IPS-15b (cell line): ENCODE data around the gene MMP15.

ENCODE experiments used
- H3K27me3 ChIP-seq: one replicate; pipeline ENCODE4 v1.6.1; 2013; ENCODE audit warnings: low read length; ENCODE audit not compliant: control insufficient read depth, insufficient read depth
- H3K36me3 ChIP-seq: one replicate; pipeline ENCODE4 v1.6.1; 2013; ENCODE audit warnings: low read length; ENCODE audit not compliant: control insufficient read depth, insufficient read depth
- H3K4me1 ChIP-seq: one replicate; pipeline ENCODE4 v1.6.1; 2013; ENCODE audit warnings: mild to moderate bottlenecking, low read length; ENCODE audit not compliant: control insufficient read depth, insufficient read depth
- H3K4me3 ChIP-seq: one replicate; pipeline ENCODE4 v1.5.1; 2013; ENCODE audit warnings: low read depth, low read length
- H3K9ac ChIP-seq: one replicate; pipeline ENCODE4 v1.6.1; 2013; ENCODE audit warnings: low read depth, mild to moderate bottlenecking, low read length
- H3K9me3 ChIP-seq: one replicate; pipeline ENCODE4 v1.6.1; 2013; ENCODE audit warnings: mild to moderate bottlenecking, low read length; ENCODE audit not compliant: control insufficient read depth, insufficient read depth

Gene MMP15

DNA sequence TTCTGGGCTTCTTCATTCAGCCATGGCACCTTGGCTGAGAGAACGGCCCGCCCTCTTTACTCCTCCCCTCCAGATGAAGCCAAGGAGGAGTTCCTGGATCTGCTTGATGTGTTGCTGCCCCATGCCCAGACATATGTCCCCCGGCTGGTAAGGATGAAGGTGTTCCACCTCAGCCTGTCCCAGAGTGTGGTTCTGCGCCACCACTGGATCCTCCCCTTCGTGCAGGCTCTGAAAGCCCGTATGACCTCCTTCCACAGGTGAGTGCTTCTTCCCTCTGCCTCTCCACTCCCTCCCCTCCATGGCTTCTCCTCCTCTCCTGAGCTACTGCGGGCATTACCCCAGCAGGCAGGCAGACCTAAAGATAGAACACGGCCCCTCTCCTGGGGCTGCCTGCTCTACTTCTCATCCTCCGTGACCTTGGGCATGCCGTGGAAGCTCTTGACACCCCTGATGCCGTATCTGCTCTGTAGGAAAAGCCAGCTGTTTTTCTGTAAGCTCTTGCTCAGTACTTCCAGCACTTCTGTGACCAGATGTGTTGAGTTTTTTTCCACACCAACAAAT, 15.6 kb upstream of the MMP15 start:
- H3K27me3 ChIP-seq = no peaks in the 10 kb centered on the region
- H3K4me1 ChIP-seq = no peaks in the 10 kb centered on the region
- no peak overlapping the region for H3K4me3 ChIP-seq
- H3K9me3 ChIP-seq = no peaks in the 10 kb centered on the region
- H3K9ac ChIP-seq = no peak overlapping the region
- H3K36me3 ChIP-seq = peaks cover 7% of the 10 kb centered on the region

DNA sequence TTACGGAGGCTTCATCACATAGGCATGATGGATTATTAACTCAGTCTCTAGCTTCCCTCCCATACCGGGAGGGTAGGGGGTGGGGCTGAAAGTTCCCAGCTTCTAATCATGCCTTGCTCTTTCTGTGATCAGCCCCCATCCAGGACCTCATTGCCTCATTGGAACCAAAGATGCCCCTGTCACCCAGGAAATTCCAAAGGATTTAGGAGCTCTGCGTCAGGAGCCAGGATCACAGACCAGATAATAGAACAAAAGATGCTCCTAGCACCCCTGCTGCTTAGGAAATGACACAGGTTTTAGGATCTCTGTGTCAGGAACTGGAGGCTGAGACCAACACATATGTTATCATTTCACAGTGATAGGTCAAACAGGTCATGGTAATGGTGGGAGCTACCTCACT, 14.7 kb upstream of the MMP15 start:
- Histone ChIP-seq H3K4me3 (no peak overlapping the region), H3K4me1 (no peaks in the 10 kb centered on the region), H3K27me3 (no peaks in the 10 kb centered on the region), H3K9me3 (no peaks in the 10 kb centered on the region), H3K9ac (no peak overlapping the region), H3K36me3 (peaks cover 7% of the 10 kb centered on the region)

DNA sequence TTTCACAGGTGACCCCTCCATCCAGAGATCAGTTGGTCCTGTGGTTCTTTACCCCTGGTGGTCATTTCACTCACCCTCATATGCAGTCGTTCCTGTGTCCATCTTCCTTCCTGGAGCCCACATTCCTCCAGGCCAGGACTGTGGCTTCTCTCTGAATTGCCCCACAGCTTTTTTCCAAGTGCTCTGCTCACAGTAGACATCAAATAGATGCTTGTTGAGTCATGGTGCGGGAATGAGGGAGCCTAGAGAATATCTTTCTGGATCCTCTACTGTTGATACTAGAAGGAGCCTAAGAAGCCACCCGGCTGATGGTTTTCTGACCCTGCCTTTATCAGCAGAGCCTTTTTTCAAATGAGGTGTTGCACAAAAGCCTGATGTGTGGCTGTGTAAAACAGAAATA, 13.9 kb upstream of the MMP15 start:
- Histone ChIP-seq H3K4me3 (no peak overlapping the region), H3K9me3 (no peaks in the 10 kb centered on the region), H3K9ac (no peak overlapping the region), H3K27me3 (no peaks in the 10 kb centered on the region), H3K36me3 (peaks cover 7% of the 10 kb centered on the region), H3K4me1 (no peaks in the 10 kb centered on the region)

DNA sequence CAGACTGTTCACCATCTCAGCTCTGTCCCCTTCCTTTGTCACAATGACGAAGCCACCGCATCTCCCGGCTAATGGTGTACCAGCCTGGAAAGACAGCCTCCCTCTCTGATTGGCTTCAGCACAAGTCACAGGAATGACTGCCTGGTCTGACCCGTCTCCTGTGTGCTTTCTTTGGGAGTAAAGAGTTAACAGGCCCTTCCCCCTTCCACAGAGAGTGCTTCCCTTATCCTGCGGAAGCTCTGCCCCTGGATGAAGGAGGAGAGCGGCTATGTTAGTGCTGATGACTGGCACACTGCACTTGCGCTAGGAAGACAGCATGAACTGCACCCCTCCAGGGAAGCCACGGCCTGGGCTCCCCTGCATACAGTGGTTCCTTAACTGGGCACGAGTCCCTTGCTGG, 13.1 kb upstream of the MMP15 start:
- no peaks in the 10 kb centered on the region for H3K4me1 ChIP-seq
- H3K27me3 ChIP-seq = no peaks in the 10 kb centered on the region
- H3K36me3 ChIP-seq = peaks cover 7% of the 10 kb centered on the region
- H3K4me3 ChIP-seq = no peak overlapping the region
- no peaks in the 10 kb centered on the region for H3K9me3 ChIP-seq
- no peak overlapping the region for H3K9ac ChIP-seq

DNA sequence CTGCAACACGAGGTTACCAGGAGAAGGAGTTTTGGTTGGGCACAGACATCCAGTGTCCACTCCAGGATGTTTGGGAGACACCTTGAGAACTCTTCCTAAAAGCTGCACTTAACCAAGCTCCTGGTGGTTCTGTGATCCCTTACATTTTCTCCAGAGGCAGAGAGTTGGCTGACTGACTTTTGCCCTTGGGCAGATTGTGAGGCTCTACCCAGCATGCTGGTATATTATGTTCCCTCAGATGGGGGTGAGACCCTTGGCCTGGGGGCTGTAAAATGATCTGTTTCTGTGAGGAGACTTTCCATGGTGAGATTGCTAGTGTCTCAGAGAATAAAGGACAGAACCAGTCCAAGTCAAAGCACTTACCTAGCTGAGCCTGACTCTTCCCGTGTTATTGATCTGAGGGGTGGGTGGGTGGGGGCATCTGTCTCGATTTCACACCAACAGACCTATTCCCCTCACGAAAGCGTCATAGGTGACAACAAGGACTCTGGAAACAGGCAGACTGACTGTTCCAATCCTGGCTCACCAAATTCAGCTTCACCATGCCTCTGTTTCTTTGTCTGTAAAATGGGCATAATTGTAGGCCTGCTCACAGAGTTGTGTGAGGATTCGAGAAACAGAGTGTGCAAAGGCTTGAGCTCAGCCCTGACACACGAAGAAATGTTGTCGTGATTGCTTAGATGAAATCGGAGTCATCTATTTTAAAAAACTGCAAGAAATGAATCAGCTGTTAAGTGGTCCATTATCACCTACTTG, 12.2 kb upstream of the MMP15 start:
- no peak overlapping the region for H3K4me3 ChIP-seq
- no peaks in the 10 kb centered on the region for H3K9me3 ChIP-seq
- H3K36me3 ChIP-seq = peaks cover 7% of the 10 kb centered on the region
- H3K4me1 ChIP-seq = no peaks in the 10 kb centered on the region
- no peak overlapping the region for H3K9ac ChIP-seq
- H3K27me3 ChIP-seq = no peaks in the 10 kb centered on the region

DNA sequence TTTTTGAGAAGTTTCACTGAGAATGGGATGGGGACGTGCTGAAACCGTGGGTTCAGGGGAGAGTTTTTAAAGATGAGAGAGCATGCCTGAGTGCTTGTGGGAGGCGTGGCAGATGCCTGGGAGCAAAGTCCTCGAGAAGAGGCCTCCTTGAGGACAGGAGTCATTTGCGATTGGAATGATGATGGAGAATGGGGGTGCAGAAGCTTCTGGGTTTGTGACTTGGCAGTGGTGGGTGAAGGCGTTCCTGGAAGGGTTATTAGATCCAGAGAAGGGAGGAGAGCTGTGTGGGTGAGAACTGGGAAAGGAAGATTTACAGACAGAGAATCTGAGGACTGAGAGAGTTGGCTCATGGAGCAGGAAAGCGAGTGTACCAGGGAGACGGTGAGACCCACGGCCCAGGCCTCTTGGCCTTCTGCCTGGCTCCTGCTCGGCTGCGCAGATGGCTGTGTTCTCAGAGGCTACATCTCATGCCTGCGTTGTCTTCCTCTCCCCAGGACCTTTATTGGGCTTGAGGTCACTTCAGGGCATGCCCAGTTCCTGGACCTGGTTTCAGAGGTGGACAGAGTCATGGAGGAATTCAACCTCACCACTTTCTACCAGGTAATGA, 8.6 kb upstream of the MMP15 start:
- Histone ChIP-seq H3K27me3 (no peaks in the 10 kb centered on the region), H3K9me3 (no peaks in the 10 kb centered on the region), H3K36me3 (peaks cover 13% of the 10 kb centered on the region), H3K4me3 (no peak overlapping the region), H3K9ac (no peak overlapping the region), H3K4me1 (no peaks in the 10 kb centered on the region)

DNA sequence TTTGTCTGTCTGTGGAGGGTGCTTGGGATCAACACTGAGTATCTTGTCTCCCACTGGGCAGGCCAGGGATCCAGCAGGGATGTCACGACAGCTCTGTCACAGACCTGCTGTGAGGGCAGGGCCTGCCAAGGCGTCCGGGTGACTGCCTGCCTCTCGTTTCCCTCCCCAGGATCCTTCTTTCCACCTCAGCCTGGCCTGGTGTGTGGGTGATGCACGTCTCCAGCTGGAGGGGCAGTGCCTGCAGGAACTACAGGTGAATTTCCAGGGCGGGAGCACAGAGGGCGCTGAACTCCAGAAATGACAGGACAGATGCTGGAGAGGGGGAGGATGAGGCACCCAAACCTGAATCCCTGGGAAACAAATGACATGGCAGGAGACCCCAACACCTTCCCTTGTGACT, 6.8 kb upstream of the MMP15 start:
- Histone ChIP-seq H3K4me1 (peaks cover 15% of the 10 kb centered on the region), H3K4me3 (no peak overlapping the region), H3K27me3 (no peaks in the 10 kb centered on the region), H3K36me3 (peaks cover 10% of the 10 kb centered on the region), H3K9ac (no peak overlapping the region), H3K9me3 (no peaks in the 10 kb centered on the region)

DNA sequence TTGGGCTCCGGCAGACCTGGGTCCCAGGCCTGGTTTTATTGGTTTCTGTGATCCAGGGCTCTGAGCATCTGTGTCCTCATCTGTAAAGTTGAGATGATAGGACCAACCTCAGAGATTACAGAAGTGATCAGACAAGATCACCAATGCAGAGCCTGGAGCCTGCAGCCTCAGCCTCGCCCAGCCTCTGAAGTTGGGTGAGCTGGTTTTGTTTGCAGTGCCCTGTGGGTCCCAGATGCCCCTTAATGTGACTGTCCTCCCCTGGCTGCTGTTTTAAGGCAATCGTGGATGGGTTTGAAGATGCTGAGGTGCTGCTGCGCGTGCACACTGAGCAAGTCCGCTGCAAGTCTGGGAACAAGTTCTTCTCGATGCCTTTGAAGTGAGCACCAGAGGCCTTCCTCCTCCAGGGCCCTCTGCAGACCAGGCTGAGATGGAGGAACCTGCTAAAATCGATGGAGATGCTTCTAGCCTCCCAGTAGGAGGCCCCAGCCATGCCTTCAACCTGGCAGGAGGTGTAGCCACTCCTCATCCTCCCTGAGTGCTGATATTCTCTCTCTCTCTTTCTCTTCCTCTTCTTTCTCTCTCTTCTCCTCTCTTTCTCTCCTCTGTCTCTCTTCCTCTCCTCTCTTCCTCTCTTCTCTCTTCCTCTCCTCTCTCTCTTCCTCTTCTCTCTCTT, 5.6 kb upstream of the MMP15 start:
- Histone ChIP-seq H3K4me1 (peaks cover 17% of the 10 kb centered on the region), H3K27me3 (peaks cover 6% of the 10 kb centered on the region), H3K36me3 (peaks cover 10% of the 10 kb centered on the region), H3K9ac (no peak overlapping the region), H3K9me3 (no peaks in the 10 kb centered on the region), H3K4me3 (no peak overlapping the region)

DNA sequence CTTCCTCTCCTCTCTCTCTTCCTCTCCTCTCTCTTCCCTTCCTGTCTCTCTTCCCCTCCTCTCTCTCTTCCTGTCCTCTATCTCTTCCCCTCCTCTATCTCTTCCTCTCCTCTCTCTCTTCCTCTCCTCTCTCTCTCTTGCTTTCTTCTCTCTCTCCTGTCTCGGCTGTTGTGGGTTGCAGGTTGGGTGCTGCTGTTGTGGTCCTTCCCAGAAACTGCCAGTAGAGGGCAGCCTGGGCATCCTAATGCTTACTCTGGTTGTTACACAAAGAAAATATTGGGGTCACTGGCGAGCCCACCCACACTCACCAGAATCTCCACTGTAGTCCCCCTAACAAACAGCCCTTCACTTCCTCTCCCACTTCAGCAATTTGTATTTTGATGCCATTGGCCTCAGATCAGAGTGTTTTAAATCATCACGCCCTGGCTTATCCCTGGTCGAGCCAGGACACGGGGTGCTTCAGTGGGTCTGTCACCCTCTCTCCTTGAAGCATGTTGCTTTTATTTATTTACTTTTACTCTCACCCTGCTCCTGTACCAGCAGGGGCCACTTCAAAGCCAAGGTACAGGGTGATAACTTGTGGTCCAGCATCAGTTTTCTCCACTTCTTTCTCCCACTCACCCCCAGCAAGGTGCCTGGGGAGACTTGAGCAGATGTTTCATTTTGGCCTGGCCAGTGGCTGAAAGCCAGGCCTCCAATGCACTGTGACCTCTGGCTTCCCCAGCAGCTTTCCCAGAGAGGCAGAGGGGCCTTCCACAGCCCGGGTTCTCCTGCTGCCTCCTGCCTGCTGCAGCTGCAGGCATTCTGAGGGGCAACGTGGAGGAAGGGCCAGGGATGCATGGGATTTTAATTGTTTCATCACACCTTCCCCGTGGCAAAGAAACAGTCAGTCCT, 4.7 kb upstream of the MMP15 start:
- no peaks in the 10 kb centered on the region for H3K9me3 ChIP-seq
- no peak overlapping the region for H3K4me3 ChIP-seq
- H3K9ac ChIP-seq = no peak overlapping the region
- peaks cover 6% of the 10 kb centered on the region for H3K27me3 ChIP-seq
- H3K4me1 ChIP-seq = peaks cover 17% of the 10 kb centered on the region
- peaks cover 10% of the 10 kb centered on the region for H3K36me3 ChIP-seq

DNA sequence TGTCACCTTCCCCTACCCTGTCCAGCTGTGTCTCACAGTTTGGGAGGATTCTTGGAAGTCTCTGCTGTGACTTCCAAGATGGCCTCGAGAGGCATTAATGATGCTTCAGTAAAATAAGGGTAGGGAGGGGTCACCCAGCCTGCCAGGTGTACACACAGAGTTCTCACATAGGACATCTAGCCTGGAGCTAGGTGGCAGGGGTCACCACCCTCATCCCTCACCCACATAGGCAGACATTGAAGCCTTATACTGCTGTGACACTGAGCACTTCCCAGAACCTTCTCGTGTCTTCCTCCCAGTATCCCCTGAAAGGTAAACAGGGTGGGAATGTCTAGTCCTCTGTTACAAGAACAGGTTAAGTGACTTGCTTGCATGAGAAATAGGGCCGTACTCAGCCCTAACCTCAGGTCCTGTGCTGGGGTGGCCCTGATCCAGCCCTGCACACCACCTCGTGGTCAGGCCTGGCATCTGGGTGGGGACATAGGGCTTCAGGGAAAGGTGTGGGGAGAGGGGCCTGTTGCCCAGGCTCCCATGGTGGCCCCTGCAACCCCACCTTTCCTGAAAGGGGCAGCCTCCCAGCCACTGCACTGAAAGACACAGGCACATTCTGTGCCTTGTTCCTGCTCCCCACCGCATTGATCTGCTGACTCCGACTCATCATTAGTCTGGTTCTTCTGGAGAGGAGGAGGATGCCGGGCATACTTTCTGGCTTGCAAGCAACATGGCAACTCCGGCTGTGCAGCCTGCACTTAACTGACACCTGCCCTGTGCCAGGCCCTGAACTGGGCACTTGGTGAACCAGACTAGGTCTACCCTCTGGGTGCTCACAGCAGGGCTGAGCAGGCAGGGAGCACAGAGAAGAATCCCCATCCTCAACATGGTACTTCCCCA, 3.6 kb upstream of the MMP15 start:
- no peaks in the 10 kb centered on the region for H3K9me3 ChIP-seq
- H3K27me3 ChIP-seq = peaks cover 6% of the 10 kb centered on the region
- no peak overlapping the region for H3K4me3 ChIP-seq
- no peak overlapping the region for H3K9ac ChIP-seq
- H3K36me3 ChIP-seq = peaks cover 10% of the 10 kb centered on the region
- H3K4me1 ChIP-seq = peaks cover 17% of the 10 kb centered on the region
